Astrocyte (in vitro differentiated cells and primary cell): ENCODE data around the gene LBP.

Source experiments
- EZH2 ChIP-seq: IDR thresholded peaks from 2 replicates; pipeline ENCODE4 v1.6.1; 2012; ENCODE audit warnings: mild to moderate bottlenecking, low read length, inconsistent platforms; ENCODE audit not compliant: insufficient read depth
- TF ChIP-seq, protein P1 (sequence below): IDR thresholded peaks from 2 replicates; pipeline ENCODE4 v1.5.1; 2011; ENCODE audit warnings: low read depth, mild to moderate bottlenecking, inconsistent platforms, low read length, moderate library complexity; ENCODE audit not compliant: insufficient read depth

- TF ChIP-seq, protein P1, sequence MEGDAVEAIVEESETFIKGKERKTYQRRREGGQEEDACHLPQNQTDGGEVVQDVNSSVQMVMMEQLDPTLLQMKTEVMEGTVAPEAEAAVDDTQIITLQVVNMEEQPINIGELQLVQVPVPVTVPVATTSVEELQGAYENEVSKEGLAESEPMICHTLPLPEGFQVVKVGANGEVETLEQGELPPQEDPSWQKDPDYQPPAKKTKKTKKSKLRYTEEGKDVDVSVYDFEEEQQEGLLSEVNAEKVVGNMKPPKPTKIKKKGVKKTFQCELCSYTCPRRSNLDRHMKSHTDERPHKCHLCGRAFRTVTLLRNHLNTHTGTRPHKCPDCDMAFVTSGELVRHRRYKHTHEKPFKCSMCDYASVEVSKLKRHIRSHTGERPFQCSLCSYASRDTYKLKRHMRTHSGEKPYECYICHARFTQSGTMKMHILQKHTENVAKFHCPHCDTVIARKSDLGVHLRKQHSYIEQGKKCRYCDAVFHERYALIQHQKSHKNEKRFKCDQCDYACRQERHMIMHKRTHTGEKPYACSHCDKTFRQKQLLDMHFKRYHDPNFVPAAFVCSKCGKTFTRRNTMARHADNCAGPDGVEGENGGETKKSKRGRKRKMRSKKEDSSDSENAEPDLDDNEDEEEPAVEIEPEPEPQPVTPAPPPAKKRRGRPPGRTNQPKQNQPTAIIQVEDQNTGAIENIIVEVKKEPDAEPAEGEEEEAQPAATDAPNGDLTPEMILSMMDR = no peak
- TF ChIP-seq EZH2 = no peak
These were observed 55.8 kb downstream of the LBP start for GRCh38 chr20:38402089-38402488.
